ENCODE results near the gene GALNT14.
A peak's percentile ranks its signal among the peaks of the same experiment; 100 is the strongest.

GALNT14 gene

GRCh38 chr2:31148514-31148913, 10.3 kb upstream of the GALNT14 start:
- H3K9me3 ChIP-seq, result no peaks in the 10 kb centered on the region
- DNase-seq (ENCODE audit: low spot score in 2 of 2), result no peak
- in situ Hi-C loops (cut with MboI; ENCODE audit: low sequenced_read_pairs), result no loop called here

GRCh38 chr2:31147645-31148044, 9.4 kb upstream of the GALNT14 start:
- DNase-seq (ENCODE audit: low spot score in 2 of 2), result no peak
- no peaks in the 10 kb centered on the region for H3K36me3 ChIP-seq (replicated peaks)
- H3K27me3 ChIP-seq (ENCODE audit: low read depth), result no peaks in the 10 kb centered on the region
- H3K9me3 ChIP-seq, result no peaks in the 10 kb centered on the region
- no peak overlapping the region for H3K4me3 ChIP-seq
- no peaks in the 10 kb centered on the region for H3K4me1 ChIP-seq
- in situ Hi-C loops (cut with MboI; ENCODE audit: low sequenced_read_pairs), result no loop called here

More at GRCh38 chr2:31148514-31148913, 10.3 kb upstream of the GALNT14 start:
- H3K36me3 ChIP-seq (replicated peaks), result no peaks in the 10 kb centered on the region
- no peaks in the 10 kb centered on the region for H3K4me1 ChIP-seq
- no peaks in the 10 kb centered on the region for H3K27me3 ChIP-seq (ENCODE audit: low read depth)
- H3K4me3 ChIP-seq, result no peak overlapping the region

GRCh38 chr2:31142110-31142509, 3.9 kb upstream of the GALNT14 start:
- H3K4me1 ChIP-seq, result no peaks in the 10 kb centered on the region
- in situ Hi-C loops (cut with MboI; ENCODE audit: low sequenced_read_pairs), result no loop called here
- no peak overlapping the region for H3K4me3 ChIP-seq
- H3K27me3 ChIP-seq (ENCODE audit: low read depth), result peaks cover 23% of the 10 kb centered on the region
- no peaks in the 10 kb centered on the region for H3K36me3 ChIP-seq (replicated peaks)
- DNase-seq (ENCODE audit: low spot score in 2 of 2), result no peak
- H3K9me3 ChIP-seq, result no peaks in the 10 kb centered on the region

- Histone ChIP-seq H3K9me3 (no peaks in the 10 kb centered on the region), H3K4me3 (no peak overlapping the region), H3K27me3 (ENCODE audit: low read depth) (peaks cover 29% of the 10 kb centered on the region), H3K36me3 (replicated peaks) (no peaks in the 10 kb centered on the region), H3K4me1 (no peaks in the 10 kb centered on the region)
- no peak for DNase-seq (ENCODE audit: low spot score in 2 of 2)
- in situ Hi-C loops (cut with MboI; ENCODE audit: low sequenced_read_pairs), result no loop called here
These were observed 3.3 kb upstream of the GALNT14 start for GRCh38 chr2:31141443-31142085.

GRCh38 chr2:31140151-31140550, 1.9 kb upstream of the GALNT14 start:
- Histone ChIP-seq H3K4me1 (no peaks in the 10 kb centered on the region), H3K4me3 (no peak overlapping the region), H3K27me3 (ENCODE audit: low read depth) (peaks cover 39% of the 10 kb centered on the region), H3K36me3 (replicated peaks) (no peaks in the 10 kb centered on the region), H3K9me3 (no peaks in the 10 kb centered on the region)
- no peak for DNase-seq (ENCODE audit: low spot score in 2 of 2)
- in situ Hi-C loops (cut with MboI; ENCODE audit: low sequenced_read_pairs), result no loop called here

GRCh38 chr2:31139671-31140070, 1.4 kb upstream of the GALNT14 start:
- Histone ChIP-seq H3K4me1 (no peaks in the 10 kb centered on the region), H3K36me3 (replicated peaks) (no peaks in the 10 kb centered on the region), H3K4me3 (no peak overlapping the region), H3K27me3 (ENCODE audit: low read depth) (peaks cover 40% of the 10 kb centered on the region), H3K9me3 (no peaks in the 10 kb centered on the region)
- no peak for DNase-seq (ENCODE audit: low spot score in 2 of 2)
- in situ Hi-C loops (cut with MboI; ENCODE audit: low sequenced_read_pairs), result no loop called here

GRCh38 chr2:31137211-31138036, 816 bp downstream of the GALNT14 start:
- no peaks in the 10 kb centered on the region for H3K4me1 ChIP-seq
- no peaks in the 10 kb centered on the region for H3K36me3 ChIP-seq (replicated peaks)
- peaks cover 42% of the 10 kb centered on the region for H3K27me3 ChIP-seq (ENCODE audit: low read depth)
- DNase-seq (ENCODE audit: low spot score in 2 of 2), result no peak
- peak overlapping the region; percentile 27 for H3K4me3 ChIP-seq
- H3K9me3 ChIP-seq, result no peaks in the 10 kb centered on the region
- in situ Hi-C loops (cut with MboI; ENCODE audit: low sequenced_read_pairs), result no loop called here

- no peaks in the 10 kb centered on the region for H3K36me3 ChIP-seq (replicated peaks)
- H3K4me1 ChIP-seq, result no peaks in the 10 kb centered on the region
- no peaks in the 10 kb centered on the region for H3K9me3 ChIP-seq
- no peak overlapping the region for H3K4me3 ChIP-seq
- peaks cover 42% of the 10 kb centered on the region for H3K27me3 ChIP-seq (ENCODE audit: low read depth)
- no peak for DNase-seq (ENCODE audit: low spot score in 2 of 2)
- in situ Hi-C loops (cut with MboI; ENCODE audit: low sequenced_read_pairs), result no loop called here
These were observed 1.5 kb downstream of the GALNT14 start for GRCh38 chr2:31136732-31137131.

- no peak for DNase-seq (ENCODE audit: low spot score in 2 of 2)
- Histone ChIP-seq H3K27me3 (ENCODE audit: low read depth) (peaks cover 42% of the 10 kb centered on the region), H3K4me3 (no peak overlapping the region), H3K9me3 (no peaks in the 10 kb centered on the region), H3K4me1 (no peaks in the 10 kb centered on the region), H3K36me3 (replicated peaks) (no peaks in the 10 kb centered on the region)
- in situ Hi-C loops (cut with MboI; ENCODE audit: low sequenced_read_pairs), result no loop called here
These were observed 2.2 kb downstream of the GALNT14 start for GRCh38 chr2:31136000-31136399.

GRCh38 chr2:31134480-31134879, 3.8 kb downstream of the GALNT14 start:
- Histone ChIP-seq H3K9me3 (no peaks in the 10 kb centered on the region), H3K36me3 (replicated peaks) (no peaks in the 10 kb centered on the region), H3K27me3 (ENCODE audit: low read depth) (peaks cover 42% of the 10 kb centered on the region), H3K4me1 (no peaks in the 10 kb centered on the region), H3K4me3 (no peak overlapping the region)
- DNase-seq (ENCODE audit: low spot score in 2 of 2), result no peak
- in situ Hi-C loops (cut with MboI; ENCODE audit: low sequenced_read_pairs), result no loop called here

- in situ Hi-C loops (cut with MboI; ENCODE audit: low sequenced_read_pairs), result no loop called here
- Histone ChIP-seq H3K4me1 (no peaks in the 10 kb centered on the region), H3K9me3 (no peaks in the 10 kb centered on the region), H3K27me3 (ENCODE audit: low read depth) (peaks cover 26% of the 10 kb centered on the region), H3K4me3 (no peak overlapping the region), H3K36me3 (replicated peaks) (no peaks in the 10 kb centered on the region)
- DNase-seq (ENCODE audit: low spot score in 2 of 2), result no peak
These were observed 5.5 kb downstream of the GALNT14 start for GRCh38 chr2:31132786-31133185.

- Histone ChIP-seq H3K4me3 (no peak overlapping the region), H3K9me3 (no peaks in the 10 kb centered on the region), H3K27me3 (ENCODE audit: low read depth) (peaks cover 16% of the 10 kb centered on the region), H3K4me1 (no peaks in the 10 kb centered on the region), H3K36me3 (replicated peaks) (no peaks in the 10 kb centered on the region)
- DNase-seq (ENCODE audit: low spot score in 2 of 2), result no peak
- in situ Hi-C loops (cut with MboI; ENCODE audit: low sequenced_read_pairs), result no loop called here
These were observed 6.4 kb downstream of the GALNT14 start for GRCh38 chr2:31131871-31132270.

- Histone ChIP-seq H3K27me3 (ENCODE audit: low read depth) (0 out of 2 replicates have a peak, but pooled peaks cover 1% of the 10 kb centered on the region), H3K9me3 (no peaks in the 10 kb centered on the region), H3K4me3 (no peak overlapping the region), H3K36me3 (replicated peaks) (no peaks in the 10 kb centered on the region), H3K4me1 (no peaks in the 10 kb centered on the region)
- DNase-seq (ENCODE audit: low spot score in 2 of 2), result no peak
- in situ Hi-C loops (cut with MboI; ENCODE audit: low sequenced_read_pairs), result no loop called here
These were observed 8.7 kb downstream of the GALNT14 start for GRCh38 chr2:31129375-31130171.

GRCh38 chr2:31127931-31128330, 10.3 kb downstream of the GALNT14 start:
- Histone ChIP-seq H3K36me3 (replicated peaks) (no peaks in the 10 kb centered on the region), H3K9me3 (no peaks in the 10 kb centered on the region), H3K4me3 (no peak overlapping the region), H3K27me3 (ENCODE audit: low read depth) (no peaks in the 10 kb centered on the region), H3K4me1 (no peaks in the 10 kb centered on the region)
- in situ Hi-C loops (cut with MboI; ENCODE audit: low sequenced_read_pairs), result no loop called here
- DNase-seq (ENCODE audit: low spot score in 2 of 2), result no peak

Measured in HAP-1 (cell line).